Fibroblast of villous mesenchyme (primary cell): ENCODE data around the gene PID1. TPM values are rescaled to one million over a fixed set of nuclear protein-coding genes. Genes with fewer than 3 reads are reported as not detected.
A peak's percentile ranks its signal among the peaks of the same experiment; 100 is the strongest.

Experiments
- DNase-seq: peaks from one replicate; pipeline ENCODE4 v3.0.0-alpha.2; 2010; ENCODE audit warnings: low read depth
- H3K4me3 ChIP-seq: 2 replicates; pipeline ENCODE4 v1.5.1; 2011; ENCODE audit warnings: low read depth, mild to moderate bottlenecking, low read length
- total RNA-seq: library from RNA; depleted of rRNA; stranded (reverse); fragments of >200 nt; gene quantifications from 2 replicates; pipeline ENCODE4 v1.2.3, GENCODE V29; 2012
- TF ChIP-seq, protein P1 (sequence below): IDR thresholded peaks from 2 replicates; pipeline ENCODE4 v1.5.1; 2012; ENCODE audit warnings: low read depth, mild to moderate bottlenecking, low read length; ENCODE audit not compliant: insufficient read depth

PID1 gene
- total RNA-seq, 1 donor, result 12.1 TPM

DNA sequence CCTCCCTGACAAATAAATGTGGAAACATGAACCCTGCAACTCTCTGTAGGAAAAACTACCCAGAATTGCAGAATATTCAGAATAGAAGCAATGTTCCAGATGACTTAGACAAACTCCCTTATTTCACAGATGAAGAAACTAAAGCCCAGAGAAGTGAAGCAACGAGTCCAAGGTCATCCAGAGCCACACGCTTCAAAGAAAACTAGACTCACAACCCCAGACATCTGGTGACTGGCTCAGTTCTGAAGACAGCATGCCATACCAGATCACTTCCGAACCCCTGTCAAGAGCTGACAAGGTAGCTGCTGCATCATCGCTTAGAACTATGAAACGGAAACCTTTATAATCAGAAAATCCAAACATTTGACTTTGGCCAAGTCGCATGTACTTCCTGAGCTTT, 101.3 kb downstream of the PID1 start:
- TF ChIP-seq, protein P1, sequence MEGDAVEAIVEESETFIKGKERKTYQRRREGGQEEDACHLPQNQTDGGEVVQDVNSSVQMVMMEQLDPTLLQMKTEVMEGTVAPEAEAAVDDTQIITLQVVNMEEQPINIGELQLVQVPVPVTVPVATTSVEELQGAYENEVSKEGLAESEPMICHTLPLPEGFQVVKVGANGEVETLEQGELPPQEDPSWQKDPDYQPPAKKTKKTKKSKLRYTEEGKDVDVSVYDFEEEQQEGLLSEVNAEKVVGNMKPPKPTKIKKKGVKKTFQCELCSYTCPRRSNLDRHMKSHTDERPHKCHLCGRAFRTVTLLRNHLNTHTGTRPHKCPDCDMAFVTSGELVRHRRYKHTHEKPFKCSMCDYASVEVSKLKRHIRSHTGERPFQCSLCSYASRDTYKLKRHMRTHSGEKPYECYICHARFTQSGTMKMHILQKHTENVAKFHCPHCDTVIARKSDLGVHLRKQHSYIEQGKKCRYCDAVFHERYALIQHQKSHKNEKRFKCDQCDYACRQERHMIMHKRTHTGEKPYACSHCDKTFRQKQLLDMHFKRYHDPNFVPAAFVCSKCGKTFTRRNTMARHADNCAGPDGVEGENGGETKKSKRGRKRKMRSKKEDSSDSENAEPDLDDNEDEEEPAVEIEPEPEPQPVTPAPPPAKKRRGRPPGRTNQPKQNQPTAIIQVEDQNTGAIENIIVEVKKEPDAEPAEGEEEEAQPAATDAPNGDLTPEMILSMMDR, result no peak
- DNase-seq, result peak; percentile 71
- H3K4me3 ChIP-seq, result no peak overlapping the region

GRCh38 chr2:229164545-229165249, 106.4 kb downstream of the PID1 start:
- DNase-seq, result no peak
- TF ChIP-seq, protein P1, result no peak
- H3K4me3 ChIP-seq, result no peak overlapping the region

- no peak overlapping the region for H3K4me3 ChIP-seq
- DNase-seq, result no peak
- TF ChIP-seq, protein P1, result no peak
Measured at GRCh38 chr2:229163893-229164292, 107.2 kb downstream of the PID1 start.

GRCh38 chr2:229162015-229162414, 109.1 kb downstream of the PID1 start:
- no peak for DNase-seq
- no peak overlapping the region for H3K4me3 ChIP-seq
- TF ChIP-seq, protein P1, result no peak

GRCh38 chr2:229160984-229161383, 110.1 kb downstream of the PID1 start:
- DNase-seq, result no peak
- TF ChIP-seq, protein P1, result no peak
- no peak overlapping the region for H3K4me3 ChIP-seq

- no peak for DNase-seq
- TF ChIP-seq, protein P1, result no peak
- no peak overlapping the region for H3K4me3 ChIP-seq
Measured at GRCh38 chr2:229160180-229160579, 110.9 kb downstream of the PID1 start.

GRCh38 chr2:229159405-229159804, 111.7 kb downstream of the PID1 start:
- DNase-seq, result no peak
- no peak overlapping the region for H3K4me3 ChIP-seq
- TF ChIP-seq, protein P1, result no peak
